Type B pancreatic cell (in vitro differentiated cells): ENCODE data around the gene NFASC. TPM values are rescaled to one million over a fixed set of nuclear protein-coding genes. Genes with fewer than 3 reads are reported as not detected.

Experiments
- DNase-seq: peaks from one replicate; pipeline ENCODE4 v3.0.0; 2021; ENCODE audit warnings: mixed read lengths; ENCODE audit not compliant: unreplicated experiment; ENCODE audit errors: extremely low spot score
- H3K27ac Mint-ChIP-seq: 2 replicates; pipeline ENCODE4 v1.8.0; 2021; ENCODE audit warnings: mild to moderate bottlenecking, mixed read lengths
- H3K27me3 Mint-ChIP-seq: 2 replicates; pipeline ENCODE4 v1.8.0; 2021; ENCODE audit warnings: mixed read lengths
- H3K36me3 Mint-ChIP-seq: 2 replicates; pipeline ENCODE4 v1.8.0; 2021; ENCODE audit warnings: mixed read lengths
- H3K4me1 Mint-ChIP-seq: one replicate; pipeline ENCODE4 v1.8.0; 2021; ENCODE audit warnings: mixed read lengths; ENCODE audit not compliant: unreplicated experiment
- H3K4me3 Mint-ChIP-seq: 2 replicates; pipeline ENCODE4 v1.8.0; 2021; ENCODE audit warnings: mild to moderate bottlenecking, mixed read lengths
- H3K9me3 Mint-ChIP-seq: 2 replicates; pipeline ENCODE4 v1.8.0; 2021; ENCODE audit warnings: mixed read lengths
- total RNA-seq: library from RNA; stranded (reverse); gene quantifications from 2 replicates; pipeline ENCODE4 v1.2.1, GENCODE V29; 2021; ENCODE audit warnings: low replicate concordance
- TF ChIP-seq, protein P1 (sequence below): fragments of 200-600 bp; sonication (generic); conservative IDR thresholded peaks from 2 replicates; pipeline ENCODE4 v1.5.0; 2021; ENCODE audit warnings: antibody characterized with exemption, mild to moderate bottlenecking

Gene NFASC
- total RNA-seq, 1 donor from 2014 or later: 16.4 TPM

- TF ChIP-seq, protein P1, sequence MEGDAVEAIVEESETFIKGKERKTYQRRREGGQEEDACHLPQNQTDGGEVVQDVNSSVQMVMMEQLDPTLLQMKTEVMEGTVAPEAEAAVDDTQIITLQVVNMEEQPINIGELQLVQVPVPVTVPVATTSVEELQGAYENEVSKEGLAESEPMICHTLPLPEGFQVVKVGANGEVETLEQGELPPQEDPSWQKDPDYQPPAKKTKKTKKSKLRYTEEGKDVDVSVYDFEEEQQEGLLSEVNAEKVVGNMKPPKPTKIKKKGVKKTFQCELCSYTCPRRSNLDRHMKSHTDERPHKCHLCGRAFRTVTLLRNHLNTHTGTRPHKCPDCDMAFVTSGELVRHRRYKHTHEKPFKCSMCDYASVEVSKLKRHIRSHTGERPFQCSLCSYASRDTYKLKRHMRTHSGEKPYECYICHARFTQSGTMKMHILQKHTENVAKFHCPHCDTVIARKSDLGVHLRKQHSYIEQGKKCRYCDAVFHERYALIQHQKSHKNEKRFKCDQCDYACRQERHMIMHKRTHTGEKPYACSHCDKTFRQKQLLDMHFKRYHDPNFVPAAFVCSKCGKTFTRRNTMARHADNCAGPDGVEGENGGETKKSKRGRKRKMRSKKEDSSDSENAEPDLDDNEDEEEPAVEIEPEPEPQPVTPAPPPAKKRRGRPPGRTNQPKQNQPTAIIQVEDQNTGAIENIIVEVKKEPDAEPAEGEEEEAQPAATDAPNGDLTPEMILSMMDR: no peak
- Mint-ChIP-seq H3K27ac (no peak overlapping the region), H3K9me3 (no peaks in the 10 kb centered on the region), H3K36me3 (no peaks in the 10 kb centered on the region), H3K4me1 (peaks cover 15% of the 10 kb centered on the region), H3K4me3 (no peak overlapping the region), H3K27me3 (peaks cover 58% of the 10 kb centered on the region)
- DNase-seq: no peak
Observed at GRCh38 chr1:204878621-204879234, 8.1 kb downstream of the NFASC start.

GRCh38 chr1:204879351-204879750 lies 8.7 kb downstream of the NFASC start:
- no peaks in the 10 kb centered on the region for H3K9me3 Mint-ChIP-seq
- no peaks in the 10 kb centered on the region for H3K36me3 Mint-ChIP-seq
- peaks cover 15% of the 10 kb centered on the region for H3K4me1 Mint-ChIP-seq
- H3K27ac Mint-ChIP-seq: no peak overlapping the region
- TF ChIP-seq, protein P1: no peak
- no peak overlapping the region for H3K4me3 Mint-ChIP-seq
- H3K27me3 Mint-ChIP-seq: peaks cover 61% of the 10 kb centered on the region
- DNase-seq: no peak

GRCh38 chr1:204880906-204881305 lies 10.2 kb downstream of the NFASC start:
- Mint-ChIP-seq H3K27ac (no peak overlapping the region), H3K27me3 (peaks cover 57% of the 10 kb centered on the region), H3K4me3 (no peak overlapping the region), H3K9me3 (no peaks in the 10 kb centered on the region), H3K36me3 (no peaks in the 10 kb centered on the region), H3K4me1 (peaks cover 15% of the 10 kb centered on the region)
- DNase-seq: no peak
- TF ChIP-seq, protein P1: no peak

- peak overlapping the region; percentile 7 for H3K4me3 Mint-ChIP-seq
- TF ChIP-seq, protein P1: no peak
- H3K36me3 Mint-ChIP-seq: no peaks in the 10 kb centered on the region
- H3K4me1 Mint-ChIP-seq: peaks cover 15% of the 10 kb centered on the region
- no peak overlapping the region for H3K27ac Mint-ChIP-seq
- peaks cover 57% of the 10 kb centered on the region for H3K27me3 Mint-ChIP-seq
- no peak for DNase-seq
- no peaks in the 10 kb centered on the region for H3K9me3 Mint-ChIP-seq
Observed at GRCh38 chr1:204882479-204882878, 11.8 kb downstream of the NFASC start.

- Mint-ChIP-seq H3K4me3 (no peak overlapping the region), H3K27me3 (peaks cover 55% of the 10 kb centered on the region), H3K4me1 (peaks cover 15% of the 10 kb centered on the region), H3K9me3 (no peaks in the 10 kb centered on the region), H3K36me3 (no peaks in the 10 kb centered on the region), H3K27ac (no peak overlapping the region)
- TF ChIP-seq, protein P1: no peak
- no peak for DNase-seq
Observed at GRCh38 chr1:204883405-204883804, 12.7 kb downstream of the NFASC start.
